H9 (cell line): ENCODE measurements around the gene RAB24. TPM values are rescaled to one million over a fixed set of nuclear protein-coding genes. Genes with fewer than 3 reads are reported as not detected.

Source experiments
- DNase-seq: peaks from one replicate; pipeline ENCODE4 v3.0.0-alpha.2; 2017
- H2AFZ ChIP-seq: one replicate; pipeline ENCODE4 v1.6.1; 2013; ENCODE audit warnings: mild to moderate bottlenecking, low read length, control low read depth, moderate library complexity
- H2AK5ac ChIP-seq: 2 replicates; pipeline ENCODE4 v1.6.1; 2013; ENCODE audit warnings: low read length, control low read depth, mixed read lengths; ENCODE audit not compliant: insufficient read length
- H2BK120ac ChIP-seq: one replicate; pipeline ENCODE4 v1.6.1; 2013; ENCODE audit warnings: low read depth, mild to moderate bottlenecking, low read length, control low read depth, inconsistent platforms; ENCODE audit not compliant: poor library complexity, severe bottlenecking
- H2BK12ac ChIP-seq: 2 replicates; pipeline ENCODE4 v1.6.1; 2013; ENCODE audit warnings: low read length, control low read depth, mixed read lengths, low read depth; ENCODE audit not compliant: insufficient read length
- H2BK15ac ChIP-seq: 2 replicates; pipeline ENCODE4 v1.6.1; 2013; ENCODE audit warnings: low read depth, low read length, control low read depth
- H2BK20ac ChIP-seq: one replicate; pipeline ENCODE4 v1.6.1; 2013; ENCODE audit warnings: low read depth, mild to moderate bottlenecking, low read length, control low read depth, inconsistent platforms; ENCODE audit not compliant: poor library complexity, severe bottlenecking
- H2BK5ac ChIP-seq: 2 replicates; pipeline ENCODE4 v1.6.1; 2013; ENCODE audit warnings: low read length, control low read depth, mixed read lengths; ENCODE audit not compliant: insufficient read length
- H3K14ac ChIP-seq: 2 replicates; pipeline ENCODE4 v1.6.1; 2013; ENCODE audit warnings: low read length, control low read depth; ENCODE audit not compliant: insufficient read depth
- H3K18ac ChIP-seq: 2 replicates; pipeline ENCODE4 v1.6.1; 2013; ENCODE audit warnings: low read depth, mild to moderate bottlenecking, mixed read lengths, low read length, control low read depth; ENCODE audit not compliant: insufficient read length
- H3K23ac ChIP-seq: 2 replicates; pipeline ENCODE4 v1.6.1; 2013; ENCODE audit warnings: low read length, control low read depth, mixed read lengths, low read depth; ENCODE audit not compliant: insufficient read length
- H3K23me2 ChIP-seq: 2 replicates; pipeline ENCODE4 v1.6.1; 2013; ENCODE audit warnings: low read depth, mild to moderate bottlenecking, mixed read lengths, low read length, control low read depth; ENCODE audit not compliant: insufficient read length, poor library complexity, severe bottlenecking
- H3K27ac ChIP-seq: 2 replicates; pipeline ENCODE4 v1.5.1; 2013; ENCODE audit warnings: low read length, control low read depth, mixed read lengths, low read depth; ENCODE audit not compliant: insufficient read length
- H3K27me3 ChIP-seq: 2 replicates; pipeline ENCODE4 v1.6.1; 2013; ENCODE audit warnings: low read length, control low read depth, inconsistent platforms; ENCODE audit not compliant: insufficient read depth
- H3K4ac ChIP-seq: 2 replicates; pipeline ENCODE4 v1.6.1; 2013; ENCODE audit warnings: low read depth, mild to moderate bottlenecking, control low read depth, inconsistent platforms, low read length, moderate library complexity
- H3K4me1 ChIP-seq: 2 replicates; pipeline ENCODE4 v1.6.1; 2013; ENCODE audit warnings: low read length, control low read depth, inconsistent platforms; ENCODE audit not compliant: insufficient read depth
- H3K4me2 ChIP-seq: 2 replicates; pipeline ENCODE4 v1.6.1; 2013; ENCODE audit warnings: low read length, control low read depth, mixed read lengths; ENCODE audit not compliant: insufficient read length, insufficient read depth
- H3K56ac ChIP-seq: 2 replicates; pipeline ENCODE4 v1.6.1; 2013; ENCODE audit warnings: low read depth, mild to moderate bottlenecking, mixed read lengths, low read length, control low read depth; ENCODE audit not compliant: insufficient read length
- H3K79me1 ChIP-seq: 2 replicates; pipeline ENCODE4 v1.6.1; 2013; ENCODE audit warnings: low read depth, mild to moderate bottlenecking, moderate library complexity, low read length, control low read depth, inconsistent platforms; ENCODE audit not compliant: insufficient read depth, poor library complexity, severe bottlenecking
- H3K79me2 ChIP-seq: 2 replicates; pipeline ENCODE4 v1.6.1; 2013; ENCODE audit warnings: low read length, control low read depth, inconsistent platforms; ENCODE audit not compliant: insufficient read depth
- H3K9ac ChIP-seq: 2 replicates; pipeline ENCODE4 v1.6.1; 2013; ENCODE audit warnings: low read length, control low read depth, mixed read lengths; ENCODE audit not compliant: insufficient read length; ENCODE audit errors: extremely low read depth
- H3K9me3 ChIP-seq: one replicate; pipeline ENCODE4 v1.6.1; 2013; ENCODE audit warnings: low read depth, low read length, inconsistent platforms; ENCODE audit not compliant: control insufficient read depth
- H3T11ph ChIP-seq: one replicate; pipeline ENCODE4 v1.6.1; 2013; ENCODE audit warnings: mild to moderate bottlenecking, low read length, control low read depth, inconsistent platforms
- H4K20me1 ChIP-seq: one replicate; pipeline ENCODE4 v1.6.1; 2013; ENCODE audit not compliant: control insufficient read depth, insufficient read length, insufficient read depth
- H4K5ac ChIP-seq: 2 replicates; pipeline ENCODE4 v1.6.1; 2013; ENCODE audit warnings: low read depth, mild to moderate bottlenecking, mixed read lengths, low read length, control low read depth; ENCODE audit not compliant: insufficient read length
- H4K8ac ChIP-seq: replicated peaks from 2 replicates; pipeline ENCODE4 v1.6.1; 2013; ENCODE audit warnings: low read length, control low read depth, mixed read lengths, low read depth; ENCODE audit not compliant: insufficient read length
- H4K91ac ChIP-seq: 2 replicates; pipeline ENCODE4 v1.6.1; 2013; ENCODE audit warnings: low read depth, mild to moderate bottlenecking, moderate library complexity, mixed read lengths, low read length, control low read depth; ENCODE audit not compliant: insufficient read length
- H3K27ac Mint-ChIP-seq, 3 experiments: 2 replicates in 2 of 3; 3 replicates in 1 of 3; pipeline ENCODE4 v1.8.0; 2020 to 2021; ENCODE audit warnings: mixed read lengths in 3 of 3, mild to moderate bottlenecking in 1 of 3, moderate library complexity in 1 of 3
- H3K27me3 Mint-ChIP-seq: 2 replicates; pipeline ENCODE4 v1.8.0; 2021; ENCODE audit warnings: low read depth, mild to moderate bottlenecking, moderate library complexity, mixed read lengths
- H3K36me3 Mint-ChIP-seq, 3 experiments: 2 replicates in 2 of 3; 3 replicates in 1 of 3; pipeline ENCODE4 v1.8.0; 2020 to 2021; ENCODE audit warnings: low read depth in 3 of 3, mixed read lengths in 3 of 3; ENCODE audit not compliant: insufficient read depth in 1 of 3
- H3K4me1 Mint-ChIP-seq, 2 experiments: 2 replicates each; pipeline ENCODE4 v1.8.0; 2020; ENCODE audit warnings: mixed read lengths in 2 of 2
- H3K4me3 Mint-ChIP-seq, 2 experiments: 2 replicates in 1 of 2; 3 replicates in 1 of 2; pipeline ENCODE4 v1.8.0; 2020 to 2021; ENCODE audit warnings: mild to moderate bottlenecking in 2 of 2, mixed read lengths in 2 of 2, moderate library complexity in 1 of 2
- H3K9me3 Mint-ChIP-seq, 2 experiments: 2 replicates in 1 of 2; 3 replicates in 1 of 2; pipeline ENCODE4 v1.8.0; 2020; ENCODE audit warnings: mild to moderate bottlenecking in 2 of 2, mixed read lengths in 2 of 2, moderate library complexity in 1 of 2
- CTCF ChIP-seq: fragments of 200-600 bp; sonication (generic); conservative IDR thresholded peaks from 3 replicates; pipeline ENCODE4 v1.8.0; 2021; ENCODE audit warnings: antibody characterized with exemption, mild to moderate bottlenecking
- WGBS: extraction: QIAGEN DNeasy Blood & Tissue Kit; methylation state at CpG from one replicate; pipeline ENCODE4 v1.1.7; 2013; ENCODE audit warnings: missing lambda C conversion rate, low lambda C conversion rate, mixed read lengths; ENCODE audit not compliant: insufficient read length; ENCODE audit errors: extremely low coverage; 5-methylcytosine and 5-hydroxymethylcytosine counted together
- total RNA-seq: library from RNA; stranded (reverse); gene quantifications from 2 replicates; pipeline ENCODE4 v1.2.1, GENCODE V29; 2021

RAB24 gene
- total RNA-seq, 1 experiment from 2014 or later, result 17.6 TPM

GRCh38 chr5:177351392-177352329 is 48.1 kb upstream of the RAB24 start, which contains the start of gene LMAN2:
Gene LMAN2 (minus strand): TSS chr5:177351668. CDS start chr5:177351647, 21 bp downstream.
- peak within 1 kb of the TSS; percentile 97 for H3K9ac ChIP-seq
- peak within 1 kb of the TSS; percentile 100 for H3K27ac Mint-ChIP-seq

More at GRCh38 chr5:177351392-177352329, 48.1 kb upstream of the RAB24 start, which contains the start of gene LMAN2:
- H3K4ac ChIP-seq, result no peak within 1 kb of the TSS
- H4K5ac ChIP-seq, result peak within 1 kb of the TSS; percentile 64
- peak within 1 kb of the TSS; percentile 85 for H2AFZ ChIP-seq
- peak within 1 kb of the TSS; percentile 99 for H3K18ac ChIP-seq
- peaks cover 4% of the 10 kb centered on the region for H3K79me1 ChIP-seq
- H3K4me2 ChIP-seq, result peak within 1 kb of the TSS; percentile 89
- peak within 1 kb of the TSS; percentile 60; the same call in 1 of the 2 replicates for H2BK15ac ChIP-seq
- TF ChIP-seq CTCF, result no peak
- H2BK120ac ChIP-seq, result no peak within 1 kb of the TSS
- WGBS, result no CpG with 5 or more reads among the region's 55 CpGs
- no peak within 1 kb of the TSS for H4K91ac ChIP-seq
- no peaks in the 10 kb centered on the region for H4K20me1 ChIP-seq
- peak; percentile 95 for DNase-seq
- no peaks in the 10 kb centered on the region for H3K9me3 ChIP-seq
- Mint-ChIP-seq H3K4me3 (peak within 1 kb of the TSS; percentile 98 to 99), H3K9me3 (peaks cover 3 to 4% of the 10 kb centered on the region in 2 experiments; a peak in 4 of 5 replicates), H3K36me3 (peaks cover 2 to 24% (median 21%) of the 10 kb centered on the region in 3 experiments; a peak in 6 of 7 replicates), H3K27me3 (peaks cover 31% of the 10 kb centered on the region), H3K4me1 (peaks cover 20 to 25% of the 10 kb centered on the region in 2 experiments)
- peaks cover 7% of the 10 kb centered on the region for H3K23me2 ChIP-seq
- no peak within 1 kb of the TSS for H2AK5ac ChIP-seq
- H3K79me2 ChIP-seq, result peaks cover 17% of the 10 kb centered on the region
- peak within 1 kb of the TSS; percentile 99 for H3K14ac ChIP-seq
- H3K27me3 ChIP-seq, result no peaks in the 10 kb centered on the region
- H3K4me1 ChIP-seq, result peaks cover 3% of the 10 kb centered on the region; the same call in 1 of the 2 replicates
- no peak within 1 kb of the TSS for H3K56ac ChIP-seq
- peak within 1 kb of the TSS; percentile 76 for H3K27ac ChIP-seq
- peak within 1 kb of the TSS; percentile 85 for H3T11ph ChIP-seq
- H4K8ac ChIP-seq, result peak within 1 kb of the TSS; percentile 29
- no peak within 1 kb of the TSS for H3K23ac ChIP-seq
- H2BK20ac ChIP-seq, result no peak within 1 kb of the TSS
- peak within 1 kb of the TSS; percentile 95 for H2BK5ac ChIP-seq
- H2BK12ac ChIP-seq, result peak within 1 kb of the TSS; percentile 85
